HG02884 (cell line): ENCODE results near the gene EXOSC5.
"Not testable (repeated sequence)": the region's sequence is repeated elsewhere in the genome, so short reads cannot be mapped to it uniquely, and the experiment has no call there.

ENCODE experiments used
- ATAC-seq: cut with Tn5 transposase; IDR thresholded peaks from one replicate; pipeline ENCODE4 v1.9.1; 2021; ENCODE audit warnings: mild to moderate bottlenecking, moderate library complexity; ENCODE audit not compliant: unreplicated experiment

EXOSC5 gene

DNA sequence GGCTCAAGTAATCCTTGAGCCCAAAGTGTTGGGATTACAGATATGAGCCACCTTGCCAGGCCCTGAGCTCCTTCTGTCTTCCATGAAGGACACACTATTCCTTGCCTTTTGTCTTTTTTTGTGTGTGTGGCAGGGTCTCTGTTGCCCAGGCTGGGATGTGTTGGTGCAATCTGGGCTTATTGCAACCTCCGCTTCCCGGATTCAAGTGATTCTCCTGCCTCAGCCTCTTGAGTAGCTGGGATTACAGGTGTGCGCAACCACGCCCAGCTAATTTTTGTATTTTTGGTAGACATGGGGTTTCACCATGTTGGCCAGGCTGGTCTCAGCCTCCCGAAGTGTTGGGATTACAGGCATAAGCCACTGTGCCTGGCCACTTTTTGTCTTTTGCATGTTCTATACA is 11.7 kb upstream of the EXOSC5 start:
- ATAC-seq, result not testable (repeated sequence)

DNA sequence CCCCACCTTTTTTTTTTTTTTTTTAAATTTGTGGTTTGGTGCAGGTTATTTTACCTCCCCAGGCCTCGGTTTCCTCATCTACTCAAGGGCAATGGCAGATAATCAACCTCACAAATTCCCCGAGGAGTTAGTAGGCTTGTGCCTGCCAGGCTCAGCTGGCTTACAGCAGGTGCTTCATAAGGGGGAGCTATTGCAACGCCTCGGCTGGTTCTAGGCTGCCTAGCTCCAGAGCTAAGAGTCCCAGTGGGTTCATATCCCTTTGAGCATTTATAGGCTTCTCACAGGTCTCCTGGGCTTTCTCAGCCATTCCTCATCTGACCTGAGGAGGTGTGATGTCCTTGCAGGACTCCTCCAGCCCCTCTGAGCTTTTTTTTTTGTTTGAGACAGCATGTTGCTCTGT is 11.1 kb upstream of the EXOSC5 start:
- no peak for ATAC-seq

DNA sequence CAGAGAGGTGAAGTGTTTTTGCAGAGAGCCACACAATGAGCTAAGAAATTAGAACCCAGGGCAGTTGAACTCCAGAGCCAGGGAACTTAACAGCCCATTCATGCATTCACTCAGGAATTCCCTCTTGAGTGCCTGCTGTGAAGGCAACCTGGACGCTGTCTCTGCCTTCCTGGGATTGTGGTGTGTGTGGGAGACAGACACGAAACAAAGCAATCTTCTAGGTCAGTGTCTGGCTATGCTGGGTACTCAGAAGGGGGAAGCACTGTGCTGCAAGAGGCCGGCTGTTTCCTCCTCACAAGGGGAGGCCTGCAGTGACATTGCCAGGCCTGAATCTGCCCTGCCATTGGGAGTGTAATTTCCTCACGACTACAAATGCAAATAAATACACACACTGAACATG is 10.1 kb upstream of the EXOSC5 start:
- no peak for ATAC-seq

DNA sequence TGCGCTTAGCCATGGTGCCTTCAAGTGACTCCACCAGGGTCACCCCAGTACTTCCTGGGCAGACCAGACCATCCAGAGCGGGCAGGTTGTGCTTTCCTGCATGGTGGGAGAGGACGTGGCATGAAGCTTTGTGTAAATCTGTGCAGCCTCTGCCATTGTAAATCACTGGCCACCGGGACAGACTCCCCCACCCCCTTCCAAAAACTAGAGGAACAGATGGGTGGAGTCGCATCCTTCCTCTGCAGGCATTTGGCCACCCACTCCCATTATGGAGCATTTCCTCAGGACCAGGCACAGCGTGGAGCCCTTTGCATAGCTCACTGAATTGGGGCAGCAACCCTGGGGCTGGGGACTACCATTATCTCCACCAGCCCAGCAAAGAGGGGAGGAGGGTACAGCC is 8.6 kb upstream of the EXOSC5 start:
- no peak for ATAC-seq

DNA sequence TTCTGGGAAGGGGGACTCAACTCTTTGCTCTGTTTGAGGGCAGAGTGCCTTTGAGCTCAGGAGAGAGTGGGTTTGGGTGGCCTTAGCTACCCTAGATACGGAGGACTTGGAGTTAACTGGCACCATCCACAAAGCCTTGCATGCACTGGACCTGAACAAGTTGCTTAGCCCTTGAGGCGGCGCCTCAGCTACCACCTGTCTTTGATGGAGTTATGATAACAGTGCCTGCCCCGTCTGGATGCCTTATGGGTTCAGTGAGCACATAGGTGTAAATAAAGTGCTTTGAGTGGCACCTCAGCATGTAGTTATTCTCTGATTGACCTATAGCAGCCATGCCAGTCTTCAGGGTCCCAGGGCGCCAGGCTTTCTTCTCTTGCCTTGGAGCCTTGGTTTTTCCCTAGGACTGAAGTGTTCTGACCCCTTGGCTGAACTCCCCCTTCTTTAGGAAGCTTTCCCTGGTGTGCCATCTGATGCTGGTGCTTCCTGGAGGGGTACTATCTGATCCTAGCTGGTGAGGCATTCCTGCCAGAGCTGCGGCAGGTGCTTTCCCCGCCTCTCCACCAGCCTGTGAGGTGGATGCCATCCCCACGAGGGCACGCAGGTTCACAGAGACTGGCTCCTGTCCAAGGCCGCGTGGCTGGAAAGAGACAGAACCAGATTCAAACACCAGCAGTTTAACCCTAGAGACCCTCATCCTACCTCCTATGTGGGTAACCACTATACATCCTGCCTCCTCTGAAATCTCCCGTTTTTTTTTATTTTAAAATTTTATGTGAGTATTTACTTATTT is 6.2 kb upstream of the EXOSC5 start:
- ATAC-seq, result no peak

DNA sequence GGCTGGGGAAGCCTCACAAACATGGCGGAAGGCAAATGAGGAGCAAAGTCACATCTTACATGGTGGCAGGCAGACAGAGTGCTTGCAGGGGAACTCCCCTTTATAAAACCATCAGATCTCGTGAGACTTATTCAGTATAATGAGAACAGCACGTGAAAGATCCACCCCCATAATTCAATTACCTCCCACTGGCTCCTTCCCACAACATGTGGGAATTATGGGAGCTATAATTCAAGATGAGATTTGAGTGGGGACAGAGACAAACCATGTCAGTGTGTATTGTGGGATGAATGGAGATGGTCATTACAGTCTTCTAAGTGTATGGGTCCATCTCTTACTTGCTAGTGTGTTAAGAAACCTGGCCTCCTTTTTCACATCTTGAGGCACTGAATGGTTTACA is 4.9 kb upstream of the EXOSC5 start:
- ATAC-seq, result no peak

DNA sequence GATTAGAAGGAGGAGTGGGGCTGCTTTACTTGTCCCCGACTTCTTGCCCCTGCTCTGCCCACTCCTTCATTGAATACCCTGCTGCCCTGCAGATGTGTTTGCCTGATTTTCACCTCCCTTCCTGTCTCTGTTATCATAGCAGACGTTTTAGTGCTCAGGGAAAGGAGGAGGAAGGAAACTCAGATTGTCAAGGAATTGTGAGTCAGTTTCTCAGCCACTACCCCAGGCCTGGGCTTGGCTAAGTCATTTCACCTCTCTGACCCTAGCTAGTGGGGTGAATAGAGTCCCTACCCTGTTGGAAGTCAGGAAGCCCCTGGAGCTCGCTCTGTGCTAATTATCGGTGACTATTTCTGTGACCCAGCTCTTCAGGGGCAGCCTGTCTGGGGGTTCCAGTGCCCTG is 4.3 kb upstream of the EXOSC5 start:
- ATAC-seq, result no peak

DNA sequence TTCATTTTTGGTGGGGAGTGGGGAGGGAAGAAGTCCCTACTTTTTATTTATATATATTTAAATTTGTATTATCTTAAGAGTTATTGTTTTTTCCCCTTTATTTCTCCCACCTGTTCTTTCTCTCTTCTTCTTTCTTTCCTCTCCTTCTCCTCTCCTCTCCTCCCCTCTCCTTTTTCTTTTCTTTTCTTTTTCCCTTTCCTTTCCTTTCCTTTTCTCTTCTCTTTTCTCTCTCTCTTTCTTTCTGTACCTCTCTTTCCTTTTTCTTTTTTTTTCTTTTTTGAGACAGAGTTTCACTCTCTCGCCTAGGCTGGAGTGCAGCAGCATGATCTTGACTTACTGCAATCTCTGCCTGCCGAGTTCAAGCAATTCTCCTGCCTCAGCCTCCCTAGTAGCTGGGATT is 2.4 kb upstream of the EXOSC5 start:
- ATAC-seq, result no peak

DNA sequence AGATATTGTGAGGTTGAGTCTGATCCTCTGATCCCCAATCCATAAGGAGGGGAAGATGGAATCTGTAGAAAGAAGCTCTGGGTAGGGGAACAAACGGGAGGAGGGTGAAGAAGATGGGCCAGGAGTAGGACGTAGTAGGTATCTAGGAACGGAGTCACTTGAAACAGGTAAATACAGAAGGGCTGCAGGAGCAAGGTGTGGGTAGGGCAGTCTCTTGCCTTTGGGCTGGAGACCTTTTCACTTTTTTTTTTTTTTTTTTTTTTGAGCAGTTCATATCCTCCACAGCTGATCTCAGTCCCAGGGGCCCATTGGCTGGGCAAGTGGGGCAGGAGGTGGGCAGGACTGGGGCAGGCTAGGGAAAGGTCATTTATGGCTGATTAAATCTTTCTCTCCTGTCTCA is 1.9 kb upstream of the EXOSC5 start:
- ATAC-seq, result no peak

DNA sequence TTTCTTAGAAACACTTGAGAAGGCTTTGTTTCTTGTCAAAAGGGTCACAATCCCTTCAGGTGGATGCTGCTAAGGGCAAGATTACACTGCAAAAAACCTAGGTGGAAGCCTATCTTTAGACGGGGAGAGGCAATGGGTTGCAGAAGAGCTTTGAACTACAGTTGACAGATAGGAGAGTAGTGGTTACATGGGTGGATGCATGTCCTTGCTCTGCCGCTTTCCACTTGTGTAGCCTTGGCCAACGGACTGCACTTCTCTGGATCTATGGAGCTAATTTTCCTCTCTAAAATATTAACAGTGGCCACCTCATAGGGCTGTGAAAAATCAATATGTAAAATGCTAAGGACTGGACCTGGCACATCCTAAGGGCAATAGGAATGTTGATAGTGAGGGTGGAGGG is 1.4 kb upstream of the EXOSC5 start:
- ATAC-seq, result no peak

DNA sequence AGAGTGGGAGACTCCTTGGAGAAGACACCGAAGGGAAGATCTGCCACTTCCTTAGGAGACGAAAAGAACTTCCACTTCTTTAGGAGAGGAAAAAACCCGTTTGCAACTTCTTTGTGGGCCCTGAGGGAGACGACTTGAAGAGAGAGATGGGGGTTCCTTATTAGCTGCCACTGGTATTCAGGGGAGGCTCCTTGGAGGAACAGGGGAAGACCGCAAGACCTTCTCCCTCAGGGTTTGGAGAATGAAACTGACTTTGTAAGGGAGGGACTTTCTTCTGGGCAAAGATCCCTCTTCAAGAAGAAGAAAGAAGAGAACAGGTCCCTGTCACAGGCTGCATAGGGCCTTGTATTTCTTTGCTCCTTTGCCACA is 875 bp upstream of the EXOSC5 start:
- no peak for ATAC-seq

DNA sequence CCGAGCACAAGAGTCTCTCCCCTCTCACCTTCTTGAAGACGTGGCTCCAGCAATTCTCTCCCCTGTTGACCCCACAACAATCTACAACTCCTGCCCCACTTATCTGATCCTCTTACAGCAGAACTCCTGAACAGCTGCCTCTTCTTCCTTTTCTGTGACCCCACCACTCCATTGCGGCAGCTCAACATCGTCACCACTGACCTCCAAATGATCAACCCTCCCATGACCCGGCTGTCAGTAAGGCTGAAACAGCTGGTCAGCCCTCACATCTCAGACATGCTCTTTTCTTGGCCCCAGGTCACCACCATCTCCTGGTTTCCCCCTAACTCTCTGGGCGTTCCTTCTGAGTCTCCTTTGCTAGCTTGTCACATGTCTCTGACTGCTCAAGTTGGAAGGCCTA is 1.8 kb downstream of the EXOSC5 start:
- no peak for ATAC-seq

DNA sequence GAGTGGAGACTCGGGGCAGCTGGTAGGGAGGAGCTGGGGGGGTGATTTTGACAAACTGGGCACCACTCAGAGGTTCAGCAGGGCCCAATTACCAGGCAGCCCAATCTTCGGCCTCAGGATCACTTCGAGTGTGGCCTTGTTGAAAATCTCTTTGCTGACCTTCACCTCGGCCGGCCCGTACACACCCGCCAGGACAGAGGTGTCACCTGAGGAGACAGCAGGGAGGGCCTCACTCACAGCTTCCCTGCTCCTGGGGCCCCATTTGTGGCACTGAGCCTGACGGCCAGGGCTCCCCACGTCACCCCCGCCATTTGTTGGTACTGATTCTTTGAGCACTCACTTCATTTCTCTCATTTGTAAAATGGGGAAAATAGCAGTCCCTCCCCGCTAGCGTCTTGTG is 4.4 kb downstream of the EXOSC5 start:
- ATAC-seq, result no peak

DNA sequence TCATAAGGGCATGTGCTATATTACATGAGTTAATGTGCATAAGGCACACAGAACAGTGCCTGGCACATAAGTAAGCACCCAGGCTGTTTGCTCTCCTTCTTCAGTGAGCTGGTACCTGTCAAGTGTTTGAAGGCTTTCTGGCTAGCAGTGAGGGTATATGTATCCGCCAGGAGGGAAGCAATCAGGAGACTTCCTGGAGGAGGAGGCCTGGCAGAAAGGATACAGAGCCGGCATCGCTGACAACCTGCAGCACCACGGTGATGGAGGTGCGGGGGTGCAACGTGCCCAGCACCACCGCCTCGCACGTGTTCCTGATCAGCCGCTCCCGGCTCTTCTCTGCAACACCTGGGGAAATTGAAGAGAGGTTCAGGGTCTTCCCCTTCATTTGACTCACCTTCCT is 5.5 kb downstream of the EXOSC5 start:
- ATAC-seq, result no peak

DNA sequence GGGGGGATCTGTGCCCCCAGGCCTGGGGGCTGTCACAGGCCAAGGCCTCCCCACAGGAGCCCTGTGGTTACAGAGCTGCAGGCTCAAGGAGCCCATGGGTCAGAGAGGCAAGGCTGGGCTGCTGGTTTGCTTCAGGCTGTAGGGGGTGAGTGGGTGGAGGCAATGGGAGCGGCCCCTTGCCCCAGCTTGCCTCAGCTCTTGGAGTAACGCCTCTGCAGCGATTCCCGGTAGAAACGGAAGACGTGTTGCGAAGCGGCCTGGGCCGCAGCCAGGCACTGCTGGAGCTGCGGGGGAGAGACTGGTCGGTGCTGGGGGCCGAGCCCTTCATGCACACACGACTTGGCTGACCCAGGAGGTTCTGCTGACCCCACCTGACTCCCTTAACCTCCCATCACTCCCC is 10.7 kb downstream of the EXOSC5 start:
- ATAC-seq, result no peak

DNA sequence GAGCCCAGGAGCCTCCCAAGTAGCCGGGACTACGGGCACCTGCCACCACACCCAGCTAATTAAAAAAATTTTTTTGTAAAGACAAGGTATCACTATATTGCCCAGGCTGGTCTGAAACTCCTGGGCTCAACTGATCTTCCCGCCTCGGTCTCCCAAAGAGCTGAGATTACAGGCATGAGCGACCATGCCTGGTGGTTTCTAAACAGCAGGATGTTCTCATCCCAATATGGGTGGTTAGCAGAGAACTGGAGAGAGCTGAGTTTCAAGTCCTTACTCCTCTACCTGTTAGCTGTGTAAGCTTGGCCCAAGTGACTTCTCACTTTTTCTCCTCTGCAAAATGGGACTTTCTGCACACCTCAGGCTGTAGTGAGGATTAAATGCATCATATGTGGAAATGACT is 12.8 kb downstream of the EXOSC5 start:
- ATAC-seq, result no peak

DNA sequence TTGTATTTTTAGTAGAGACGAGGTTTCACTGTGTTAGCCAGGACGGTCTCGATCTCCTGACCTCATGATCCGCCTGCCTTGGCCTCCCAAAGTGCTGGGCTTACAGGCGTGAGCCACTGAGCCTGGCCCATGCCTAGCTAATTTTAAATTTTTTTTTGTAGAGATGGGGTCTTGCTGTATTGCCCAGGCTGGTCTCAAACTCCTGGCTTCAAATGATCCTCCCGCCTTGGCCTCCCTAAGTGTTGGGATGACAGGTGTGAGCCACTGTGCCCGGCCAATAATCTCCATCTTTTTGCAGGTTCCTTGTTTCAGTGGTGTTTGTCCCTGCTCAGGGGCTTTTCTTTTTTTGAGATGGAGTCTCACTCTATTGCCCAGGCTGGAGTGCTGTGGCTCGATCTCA is 15.6 kb downstream of the EXOSC5 start:
- ATAC-seq, result not testable (repeated sequence)

DNA sequence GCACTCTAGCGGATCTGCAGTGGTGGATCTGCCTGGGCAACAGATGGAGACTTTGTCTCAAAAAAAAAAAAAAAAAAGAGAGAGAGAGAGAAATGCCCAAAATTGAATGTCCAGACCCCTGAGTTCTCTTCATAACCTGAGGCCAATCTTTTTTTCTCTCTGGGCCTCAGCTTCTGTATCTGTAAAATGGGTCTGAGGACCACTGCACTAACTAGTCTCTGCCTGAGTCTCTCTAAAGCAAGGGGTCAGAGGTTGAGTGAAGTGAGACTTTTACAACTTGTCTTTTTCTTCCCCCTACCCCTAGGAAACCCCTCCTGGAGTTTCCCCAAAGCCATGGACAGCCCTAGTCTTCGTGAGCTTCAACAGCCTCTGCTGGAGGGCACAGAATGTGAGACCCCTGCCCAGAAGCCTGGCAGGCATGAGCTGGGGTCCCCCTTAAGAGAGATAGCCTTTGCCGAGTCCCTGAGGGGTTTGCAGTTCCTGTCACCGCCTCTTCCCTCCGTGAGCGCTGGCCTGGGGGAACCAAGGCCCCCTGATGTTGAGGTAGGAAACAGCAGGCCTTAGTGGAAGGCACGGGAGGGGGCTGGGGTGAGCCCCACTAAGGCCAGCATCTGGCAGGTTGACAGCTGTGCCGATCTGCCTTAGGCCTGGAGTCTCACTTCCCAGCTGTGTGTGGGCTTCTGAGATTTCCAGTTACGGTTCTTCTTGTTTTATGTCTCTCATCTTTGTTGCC is 19.0 kb downstream of the EXOSC5 start:
- no peak for ATAC-seq

DNA sequence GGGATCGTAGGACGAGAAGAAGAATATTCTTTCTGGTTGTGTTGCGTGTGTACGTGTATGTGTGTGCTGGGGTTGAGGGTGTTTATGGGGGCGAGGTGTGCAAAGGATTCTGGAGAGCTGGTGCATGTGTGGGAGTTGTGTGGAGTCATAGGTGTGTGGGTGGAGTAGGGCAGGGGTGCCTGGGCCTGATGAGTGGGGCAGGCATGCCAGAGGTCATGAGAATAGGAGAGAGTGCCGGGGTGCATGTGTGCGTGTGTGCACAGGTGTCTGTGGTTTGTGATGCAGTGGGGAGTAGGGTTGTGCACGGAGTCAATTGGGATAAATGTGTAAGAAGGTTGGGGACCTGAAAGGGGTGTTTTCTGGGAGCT is 20.2 kb downstream of the EXOSC5 start:
- ATAC-seq, result no peak

DNA sequence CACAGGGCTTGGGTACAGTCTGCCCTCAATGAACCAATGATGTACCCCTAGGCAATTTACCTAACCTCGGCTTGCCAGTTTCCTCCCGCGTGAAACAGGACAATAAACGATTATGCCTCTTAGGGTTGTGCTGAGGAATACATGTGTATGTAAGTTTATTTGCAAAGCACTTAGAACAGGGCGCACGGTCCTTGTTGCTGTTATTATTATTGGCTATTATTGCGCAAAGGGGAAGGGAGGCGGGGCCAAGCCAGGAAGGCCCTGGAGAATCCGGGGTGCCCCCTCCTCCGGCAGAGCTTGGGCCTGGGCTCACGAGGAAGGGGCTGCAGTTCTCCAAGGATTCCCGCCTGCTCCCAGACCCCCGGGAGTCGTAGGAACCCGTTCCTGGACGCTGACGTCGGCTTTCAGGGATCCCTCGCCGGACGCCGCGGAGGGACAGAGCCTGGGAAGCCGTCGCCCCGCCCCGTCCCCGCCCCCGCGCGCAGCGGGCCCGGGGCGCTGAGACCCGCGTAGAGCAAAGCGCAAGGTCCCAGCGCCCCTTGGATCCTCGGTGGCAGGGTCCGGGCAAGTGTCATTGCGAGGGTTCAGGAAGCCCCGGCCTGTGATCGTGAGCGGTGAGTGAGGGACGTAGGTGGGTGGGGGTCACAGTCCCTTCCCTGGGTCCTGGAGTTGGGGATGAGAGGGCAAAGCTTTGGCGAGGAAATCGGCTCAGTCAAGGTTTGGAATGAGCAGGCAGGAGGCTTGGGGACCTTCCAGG is 20.7 kb downstream of the EXOSC5 start, which contains the start of gene TMEM91:
Gene TMEM91 (plus strand): TSS at position 293 of the 757 bp plus-strand sequence. CDS start 1,777 bp downstream, outside the sequence.
- ATAC-seq, result no peak

DNA sequence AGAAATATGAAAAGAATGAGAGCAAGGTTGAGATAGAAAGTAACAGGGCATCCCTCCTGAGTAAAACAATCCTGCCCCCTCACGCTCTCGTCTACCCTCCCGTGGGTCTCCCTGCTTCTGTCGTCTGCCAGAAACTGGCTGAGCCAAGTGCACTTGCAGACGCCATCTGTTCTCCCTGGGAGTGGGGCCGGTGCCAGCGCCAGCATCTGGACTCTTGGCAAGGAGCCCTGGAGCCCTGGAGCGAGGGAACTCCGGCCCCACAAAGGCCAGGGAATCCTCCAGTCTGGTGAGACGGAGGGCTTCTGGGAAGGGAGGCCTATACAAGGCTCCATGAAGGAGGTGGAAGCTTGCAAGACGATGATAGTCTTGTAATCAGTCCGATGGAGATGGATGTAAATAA is 23.2 kb downstream of the EXOSC5 start:
- ATAC-seq, result no peak

DNA sequence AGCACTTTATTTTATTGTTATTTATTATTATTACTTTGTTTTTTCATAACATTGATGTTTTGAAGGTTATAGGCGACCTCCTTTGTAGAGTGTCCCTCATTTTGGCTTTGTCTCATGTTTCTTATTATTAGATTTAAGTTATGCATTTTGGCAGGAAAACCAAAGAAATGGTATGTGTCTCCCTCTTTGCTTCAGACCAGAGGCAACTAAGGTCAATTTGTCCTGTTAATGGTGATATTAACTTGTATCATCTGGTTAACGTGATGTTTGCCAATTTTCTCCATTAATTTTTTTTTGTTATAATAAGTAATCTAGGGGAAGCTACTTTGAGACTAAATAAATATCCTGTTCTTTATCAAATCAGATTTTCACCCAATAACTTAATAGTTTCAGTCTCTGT is 24.7 kb downstream of the EXOSC5 start:
- no peak for ATAC-seq
